Measurements from ENCODE around the gene ACTR2.

The ACTR2 gene

DNA sequence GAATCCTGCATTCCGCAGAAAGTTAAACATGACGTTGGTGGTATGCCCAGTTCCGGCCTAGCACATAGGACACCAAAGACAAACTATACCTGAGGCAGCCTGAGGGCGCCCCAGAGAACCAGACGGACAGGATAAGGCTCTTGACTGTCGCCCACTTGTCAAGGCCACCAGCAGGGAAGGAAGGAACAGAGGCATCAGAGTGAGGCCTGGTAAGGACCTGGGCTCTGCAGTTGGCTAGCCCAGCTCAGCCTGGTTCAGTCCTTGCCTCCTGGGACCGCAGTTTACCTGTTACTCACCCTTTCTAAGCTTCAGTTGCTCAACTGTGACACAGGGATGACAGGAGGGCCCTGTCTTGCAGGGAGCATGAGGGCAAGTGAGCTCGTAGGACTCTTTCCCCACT lies 82.1 kb downstream of the ACTR2 start:
- Histone ChIP-seq H3K9ac (ENCODE audit: low read depth, low read length, poor library complexity) (no peak overlapping the region), H2BK120ac (ENCODE audit: low read depth, low read length) (no peak overlapping the region), H4K8ac (ENCODE audit: low read depth, low read length) (no peak overlapping the region), H3K27me3 (ENCODE audit: control insufficient read depth in 3 of 3, insufficient read depth in 3 of 3, low read depth in 1 of 3, low read length in 3 of 3) (no peaks in the 10 kb centered on the region), H3K36me3 (replicated peaks in 1 of 2; ENCODE audit: control insufficient read depth in 2 of 2, insufficient read depth in 2 of 2, low read length in 2 of 2) (peaks cover 22 to 79% of the 10 kb centered on the region in 2 donors), H3K4ac (ENCODE audit: low read length) (no peak overlapping the region), H3K18ac (ENCODE audit: low read length) (no peak overlapping the region), H3K14ac (ENCODE audit: low read length) (no peak overlapping the region), H2BK15ac (ENCODE audit: low read length) (no peak overlapping the region), H2BK5ac (ENCODE audit: low read length) (no peak overlapping the region), H3K4me3 (ENCODE audit: low read length in 2 of 2) (no peak overlapping the region), H2BK12ac (ENCODE audit: low read length) (no peak overlapping the region), H3K79me1 (ENCODE audit: low read depth, low read length) (peaks cover 4% of the 10 kb centered on the region), H4K91ac (ENCODE audit: low read depth, low read length, poor library complexity) (no peak overlapping the region), H3K27ac (replicated peaks; ENCODE audit: low read length) (no peak overlapping the region), H3K9me3 (replicated peaks in 1 of 2; ENCODE audit: control insufficient read depth in 2 of 2, insufficient read depth in 1 of 2, low read depth in 1 of 2, low read length in 2 of 2) (peaks cover 2 to 5% of the 10 kb centered on the region in 2 donors), H3K4me1 (ENCODE audit: control insufficient read depth in 2 of 2, insufficient read depth in 1 of 2, low read depth in 1 of 2, low read length in 2 of 2) (no peaks in the 10 kb centered on the region), H3K23ac (ENCODE audit: low read depth, low read length, poor library complexity) (no peak overlapping the region), H2AFZ (ENCODE audit: low read length) (no peak overlapping the region), H2AK5ac (ENCODE audit: low read depth, low read length) (no peak overlapping the region), H3K4me2 (ENCODE audit: insufficient read depth, low read length, poor library complexity, severe bottlenecking) (no peak overlapping the region)
- no CpG with 5 or more reads among the region's 8 CpGs for whole genome bisulfite sequencing, 2 donors (ENCODE audit: extremely low coverage in 2 of 2, insufficient read length in 2 of 2, insufficient replicate concordance in 1 of 2)
- DNase-seq (ENCODE audit: low spot score) = no peak

DNA sequence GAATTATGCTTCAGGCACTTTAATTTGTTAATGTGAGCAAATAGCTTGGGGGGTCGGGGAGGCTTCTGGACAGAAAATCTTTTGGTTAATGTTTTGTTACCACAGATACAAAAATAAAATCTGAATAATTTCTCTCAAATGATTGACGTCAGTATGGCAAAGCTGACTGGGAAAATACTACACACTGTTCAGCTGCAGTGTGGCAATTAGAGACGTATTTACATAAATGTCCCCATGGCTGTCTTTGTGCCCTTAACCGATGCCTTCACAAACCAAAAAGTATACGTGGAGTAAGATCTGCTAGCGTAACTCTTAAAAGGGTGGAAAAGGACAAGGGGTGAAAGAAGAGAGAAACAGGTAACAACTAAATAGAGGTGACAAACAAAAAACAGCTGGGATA lies 83.4 kb downstream of the ACTR2 start:
- no peak overlapping the region for H4K91ac ChIP-seq (ENCODE audit: low read depth, low read length, poor library complexity)
- H3K14ac ChIP-seq (ENCODE audit: low read length) = no peak overlapping the region
- no peak overlapping the region for H3K9ac ChIP-seq (ENCODE audit: low read depth, low read length, poor library complexity)
- no peak overlapping the region for H4K8ac ChIP-seq (ENCODE audit: low read depth, low read length)
- H3K4ac ChIP-seq (ENCODE audit: low read length) = no peak overlapping the region
- H3K23ac ChIP-seq (ENCODE audit: low read depth, low read length, poor library complexity) = no peak overlapping the region
- H3K18ac ChIP-seq (ENCODE audit: low read length) = no peak overlapping the region
- H3K4me1 ChIP-seq (ENCODE audit: control insufficient read depth in 2 of 2, insufficient read depth in 1 of 2, low read depth in 1 of 2, low read length in 2 of 2) = no peaks in the 10 kb centered on the region
- H3K36me3 ChIP-seq (replicated peaks in 1 of 2; ENCODE audit: control insufficient read depth in 2 of 2, insufficient read depth in 2 of 2, low read length in 2 of 2) = peaks cover 26 to 86% of the 10 kb centered on the region in 2 donors
- no peak overlapping the region for H2BK12ac ChIP-seq (ENCODE audit: low read length)
- H2BK120ac ChIP-seq (ENCODE audit: low read depth, low read length) = no peak overlapping the region
- H3K79me1 ChIP-seq (ENCODE audit: low read depth, low read length) = peaks cover 4% of the 10 kb centered on the region
- no peak overlapping the region for H2BK15ac ChIP-seq (ENCODE audit: low read length)
- no peak overlapping the region for H3K4me3 ChIP-seq (ENCODE audit: low read length in 2 of 2)
- no peaks in the 10 kb centered on the region for H3K27me3 ChIP-seq (ENCODE audit: control insufficient read depth in 3 of 3, insufficient read depth in 3 of 3, low read depth in 1 of 3, low read length in 3 of 3)
- DNase-seq (ENCODE audit: low spot score) = no peak
- no peak overlapping the region for H2AK5ac ChIP-seq (ENCODE audit: low read depth, low read length)
- H3K27ac ChIP-seq (replicated peaks; ENCODE audit: low read length) = no peak overlapping the region
- no CpG with 5 or more reads among the region's 6 CpGs for WGBS, 2 donors (ENCODE audit: extremely low coverage in 2 of 2, insufficient read length in 2 of 2, insufficient replicate concordance in 1 of 2)
- no peak overlapping the region for H2AFZ ChIP-seq (ENCODE audit: low read length)
- no peak overlapping the region for H3K4me2 ChIP-seq (ENCODE audit: insufficient read depth, low read length, poor library complexity, severe bottlenecking)
- H3K9me3 ChIP-seq (replicated peaks in 1 of 2; ENCODE audit: control insufficient read depth in 2 of 2, insufficient read depth in 1 of 2, low read depth in 1 of 2, low read length in 2 of 2) = peaks cover 2% of the 10 kb centered on the region in 2 donors
- no peak overlapping the region for H2BK5ac ChIP-seq (ENCODE audit: low read length)

DNA sequence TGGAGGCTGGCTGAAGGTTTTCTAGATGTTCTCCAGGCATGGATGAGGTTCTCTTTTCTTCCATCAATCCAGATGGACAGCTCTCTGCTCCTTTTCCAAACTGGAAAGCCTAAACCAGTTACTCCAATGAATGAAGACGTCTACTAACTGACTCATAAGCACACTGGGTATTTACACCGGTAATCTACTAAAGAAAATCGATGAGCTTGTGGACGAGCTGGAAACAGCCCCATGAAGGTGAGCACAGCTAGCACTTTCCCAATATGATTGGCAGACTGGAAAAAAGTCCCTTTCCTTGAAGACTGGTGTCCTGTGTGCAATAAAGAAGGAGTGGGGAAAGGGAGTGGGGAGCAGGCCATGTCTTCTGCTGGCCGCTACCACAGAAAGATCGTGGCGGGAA lies 84.0 kb downstream of the ACTR2 start:
- H2BK15ac ChIP-seq (ENCODE audit: low read length) = no peak overlapping the region
- no peak overlapping the region for H2BK12ac ChIP-seq (ENCODE audit: low read length)
- H3K14ac ChIP-seq (ENCODE audit: low read length) = no peak overlapping the region
- H3K4me3 ChIP-seq (ENCODE audit: low read length in 2 of 2) = no peak overlapping the region
- H3K18ac ChIP-seq (ENCODE audit: low read length) = no peak overlapping the region
- no peak overlapping the region for H3K4ac ChIP-seq (ENCODE audit: low read length)
- H3K27ac ChIP-seq (replicated peaks; ENCODE audit: low read length) = no peak overlapping the region
- H4K8ac ChIP-seq (ENCODE audit: low read depth, low read length) = no peak overlapping the region
- no peak overlapping the region for H2BK5ac ChIP-seq (ENCODE audit: low read length)
- no peak overlapping the region for H3K4me2 ChIP-seq (ENCODE audit: insufficient read depth, low read length, poor library complexity, severe bottlenecking)
- no peak overlapping the region for H4K91ac ChIP-seq (ENCODE audit: low read depth, low read length, poor library complexity)
- H2BK120ac ChIP-seq (ENCODE audit: low read depth, low read length) = no peak overlapping the region
- H3K23ac ChIP-seq (ENCODE audit: low read depth, low read length, poor library complexity) = no peak overlapping the region
- peaks cover 0 to 2% of the 10 kb centered on the region in 2 donors for H3K9me3 ChIP-seq (replicated peaks in 1 of 2; ENCODE audit: control insufficient read depth in 2 of 2, insufficient read depth in 1 of 2, low read depth in 1 of 2, low read length in 2 of 2)
- H2AK5ac ChIP-seq (ENCODE audit: low read depth, low read length) = no peak overlapping the region
- DNase-seq (ENCODE audit: low spot score) = no peak
- H3K27me3 ChIP-seq (ENCODE audit: control insufficient read depth in 3 of 3, insufficient read depth in 3 of 3, low read depth in 1 of 3, low read length in 3 of 3) = no peaks in the 10 kb centered on the region
- H2AFZ ChIP-seq (ENCODE audit: low read length) = no peak overlapping the region
- peaks cover 4% of the 10 kb centered on the region for H3K79me1 ChIP-seq (ENCODE audit: low read depth, low read length)
- H3K4me1 ChIP-seq (ENCODE audit: control insufficient read depth in 2 of 2, insufficient read depth in 1 of 2, low read depth in 1 of 2, low read length in 2 of 2) = no peaks in the 10 kb centered on the region
- no peak overlapping the region for H3K9ac ChIP-seq (ENCODE audit: low read depth, low read length, poor library complexity)
- WGBS, 2 donors (ENCODE audit: extremely low coverage in 2 of 2, insufficient read length in 2 of 2, insufficient replicate concordance in 1 of 2) = no CpG with 5 or more reads among the region's 7 CpGs
- H3K36me3 ChIP-seq (replicated peaks in 1 of 2; ENCODE audit: control insufficient read depth in 2 of 2, insufficient read depth in 2 of 2, low read length in 2 of 2) = peaks cover 30 to 87% of the 10 kb centered on the region in 2 donors

- H3K9ac ChIP-seq (ENCODE audit: low read depth, low read length, poor library complexity) = no peak overlapping the region
- no peak overlapping the region for H2BK12ac ChIP-seq (ENCODE audit: low read length)
- H3K4me1 ChIP-seq (ENCODE audit: control insufficient read depth in 2 of 2, insufficient read depth in 1 of 2, low read depth in 1 of 2, low read length in 2 of 2) = no peaks in the 10 kb centered on the region
- H4K8ac ChIP-seq (ENCODE audit: low read depth, low read length) = no peak overlapping the region
- no peak overlapping the region for H3K27ac ChIP-seq (replicated peaks; ENCODE audit: low read length)
- H3K4me3 ChIP-seq (ENCODE audit: low read length in 2 of 2) = no peak overlapping the region
- no peak overlapping the region for H4K91ac ChIP-seq (ENCODE audit: low read depth, low read length, poor library complexity)
- no peak overlapping the region for H3K18ac ChIP-seq (ENCODE audit: low read length)
- H3K9me3 ChIP-seq (replicated peaks in 1 of 2; ENCODE audit: control insufficient read depth in 2 of 2, insufficient read depth in 1 of 2, low read depth in 1 of 2, low read length in 2 of 2) = peaks cover 0 to 2% of the 10 kb centered on the region in 2 donors
- H3K79me1 ChIP-seq (ENCODE audit: low read depth, low read length) = peaks cover 1% of the 10 kb centered on the region
- H2AK5ac ChIP-seq (ENCODE audit: low read depth, low read length) = no peak overlapping the region
- no peak overlapping the region for H2AFZ ChIP-seq (ENCODE audit: low read length)
- peaks cover 31 to 92% of the 10 kb centered on the region in 2 donors for H3K36me3 ChIP-seq (replicated peaks in 1 of 2; ENCODE audit: control insufficient read depth in 2 of 2, insufficient read depth in 2 of 2, low read length in 2 of 2)
- peak overlapping the region; percentile 14 for H2BK5ac ChIP-seq (ENCODE audit: low read length)
- H3K14ac ChIP-seq (ENCODE audit: low read length) = no peak overlapping the region
- H2BK15ac ChIP-seq (ENCODE audit: low read length) = no peak overlapping the region
- WGBS, 2 donors (ENCODE audit: extremely low coverage in 2 of 2, insufficient read length in 2 of 2, insufficient replicate concordance in 1 of 2) = no CpG with 5 or more reads among the region's 52 CpGs
- no peak overlapping the region for H3K4ac ChIP-seq (ENCODE audit: low read length)
- H3K23ac ChIP-seq (ENCODE audit: low read depth, low read length, poor library complexity) = peak overlapping the region; percentile 25
- DNase-seq (ENCODE audit: low spot score) = no peak
- no peak overlapping the region for H2BK120ac ChIP-seq (ENCODE audit: low read depth, low read length)
- no peak overlapping the region for H3K4me2 ChIP-seq (ENCODE audit: insufficient read depth, low read length, poor library complexity, severe bottlenecking)
- no peaks in the 10 kb centered on the region for H3K27me3 ChIP-seq (ENCODE audit: control insufficient read depth in 3 of 3, insufficient read depth in 3 of 3, low read depth in 1 of 3, low read length in 3 of 3)
These were observed 85.7 kb downstream of the ACTR2 start for GRCh38 chr2:65313126-65313953.
